Endothelial cell of umbilical vein (primary cell): ENCODE measurements around the gene PAK4. TPM values are rescaled to one million over a fixed set of nuclear protein-coding genes. Genes with fewer than 3 reads are reported as not detected.

ENCODE experiments used
- BruUV-seq: library from RNA; stranded (reverse); fragments of 400-500 nt; replicated peaks from 2 replicates; lab custom pipeline; 2021; lab: Mats Ljungman, UMichigan
- CTCF ChIA-PET: fragments of 300-600, 350-600 bp; sonication (Branson Sonifier 250); formaldehyde crosslinking; loops from one replicate; lab custom pipeline; 2021; ENCODE audit warnings: antibody characterized with exemption, inconsistent platforms; lab: Charles Lee
- POLR2A ChIA-PET: fragments of 300-600, 350-600 bp; sonication (Branson Sonifier 250); formaldehyde crosslinking; loops from one replicate; lab custom pipeline; 2021; ENCODE audit warnings: antibody characterized with exemption, inconsistent platforms; lab: Charles Lee
- DNase-seq: peaks from one replicate; pipeline ENCODE4 v3.0.0-alpha.2; 2011; ENCODE audit warnings: low read depth, low spot score
- FAIRE-seq: peaks from 2 replicates; lab custom pipeline; 2011; peaks lifted over from hg19 to GRCh38; lab: Jason Lieb, UNC
- H2AFZ ChIP-seq: 2 replicates; pipeline ENCODE4 v1.6.0; 2012; ENCODE audit warnings: low read depth, low read length, control low read depth, inconsistent platforms
- H3K27ac ChIP-seq: 2 replicates; pipeline ENCODE4 v1.5.1; 2011; ENCODE audit warnings: low read depth, mild to moderate bottlenecking, control low read depth, low read length, moderate library complexity; ENCODE audit not compliant: insufficient read depth
- H3K27me3 ChIP-seq, 2 experiments: 2 replicates each; pipeline versions ENCODE4 v1.6.0 to v1.6.1; 2011; ENCODE audit warnings: low read length in 2 of 2, mixed read lengths in 1 of 2; ENCODE audit not compliant: control insufficient read depth in 2 of 2, insufficient read depth in 2 of 2
- H3K36me3 ChIP-seq, 2 experiments: 2 replicates in 1 of 2; 3 replicates in 1 of 2; pipeline ENCODE4 v1.5.1; 2011; ENCODE audit warnings: low read length in 2 of 2, mild to moderate bottlenecking in 1 of 2, moderate library complexity in 1 of 2; ENCODE audit not compliant: control insufficient read depth in 2 of 2, insufficient read depth in 2 of 2; ENCODE audit errors: extremely low read depth in 1 of 2
- H3K4me1 ChIP-seq: 3 replicates; pipeline ENCODE4 v1.5.1; 2011; ENCODE audit warnings: mild to moderate bottlenecking, low read length; ENCODE audit not compliant: control insufficient read depth, insufficient read depth; ENCODE audit errors: extremely low read depth
- H3K4me2 ChIP-seq: 2 replicates; pipeline ENCODE4 v1.6.1; 2011; ENCODE audit warnings: low read length, control low read depth, mixed read lengths; ENCODE audit not compliant: insufficient read depth
- H3K4me3 ChIP-seq, 3 experiments: fragments of 200-600 bp in 1 of 3; sonication (generic), shearing (Covaris generic) in 1 of 3; replicated peaks in 1 of 3; 2 replicates each; pipeline ENCODE4 v1.5.1; 2011 to 2016; ENCODE audit warnings: control low read depth in 3 of 3, low read length in 3 of 3, mild to moderate bottlenecking in 2 of 3, inconsistent platforms in 1 of 3, low read depth in 1 of 3, moderate library complexity in 1 of 3; ENCODE audit not compliant: insufficient read depth in 1 of 3
- H3K79me2 ChIP-seq: 2 replicates; pipeline ENCODE4 v1.6.0; 2012; ENCODE audit warnings: low read length, inconsistent platforms; ENCODE audit not compliant: control insufficient read depth, insufficient read depth
- H3K9ac ChIP-seq: replicated peaks from 2 replicates; pipeline ENCODE3; 2011; ENCODE audit warnings: low read length, control low read depth; ENCODE audit not compliant: insufficient read depth; ENCODE audit errors: extremely low read depth
- H3K9me1 ChIP-seq: replicated peaks from 3 replicates; pipeline ENCODE4 v1.6.0; 2011; ENCODE audit warnings: mild to moderate bottlenecking, low read length; ENCODE audit not compliant: control insufficient read depth, insufficient read depth; ENCODE audit errors: extremely low read depth
- H3K9me3 ChIP-seq: replicated peaks from 2 replicates; pipeline ENCODE4 v1.5.1; 2012; ENCODE audit warnings: low read length, inconsistent platforms; ENCODE audit not compliant: control insufficient read depth, insufficient read depth
- H4K20me1 ChIP-seq: replicated peaks from 2 replicates; pipeline ENCODE3; 2011; ENCODE audit warnings: mild to moderate bottlenecking, low read length; ENCODE audit not compliant: control insufficient read depth, insufficient read depth; ENCODE audit errors: extremely low read depth
- EZH2 ChIP-seq: IDR thresholded peaks from 2 replicates; pipeline ENCODE4 v1.6.1; 2012; ENCODE audit warnings: borderline replicate concordance, low read depth, mild to moderate bottlenecking, moderate library complexity, low read length, inconsistent platforms; ENCODE audit not compliant: severe bottlenecking
- FOS ChIP-seq: IDR thresholded peaks from 2 replicates; pipeline ENCODE4 v1.6.1; 2011; ENCODE audit warnings: mild to moderate bottlenecking, low read length, moderate library complexity, borderline replicate concordance; ENCODE audit not compliant: insufficient read depth
- GATA2 ChIP-seq: IDR thresholded peaks from 2 replicates; pipeline ENCODE4 v1.7.0; 2011; ENCODE audit warnings: low read depth, mild to moderate bottlenecking, moderate library complexity, mixed read lengths, low read length; ENCODE audit not compliant: insufficient read length, insufficient read depth
- JUN ChIP-seq: IDR thresholded peaks from 2 replicates; pipeline ENCODE4 v1.6.1; 2011; ENCODE audit warnings: borderline replicate concordance, low read depth; ENCODE audit not compliant: insufficient read length, insufficient read depth
- MYC ChIP-seq: IDR thresholded peaks from one replicate; pipeline ENCODE4 v1.6.1; 2011; ENCODE audit warnings: mild to moderate bottlenecking, low read depth, low read length
- POLR2A ChIP-seq: IDR thresholded peaks from 2 replicates; pipeline ENCODE4 v1.6.1; 2012; ENCODE audit warnings: low read depth, mild to moderate bottlenecking, control low read depth, low read length
- POLR2AphosphoS5 ChIP-seq: IDR thresholded peaks from 2 replicates; pipeline ENCODE4 v1.6.1; 2012; ENCODE audit warnings: low read depth, mild to moderate bottlenecking, control low read depth, low read length, moderate library complexity; ENCODE audit not compliant: insufficient read depth
- dilution Hi-C: fragments of 300-500 bp; cut with MboI; formaldehyde crosslinking; loops from one replicate; pipeline ENCODE4 v1.15.0; 2019; ENCODE audit warnings: low sequenced_read_pairs; ENCODE audit not compliant: extremely low pct_ligation_motif_present
- intact Hi-C: fragments of 100-400 bp; cut with micrococcal nuclease; formaldehyde crosslinking; loops from one replicate; pipeline ENCODE4 v1.10.0; 2022
- polyA plus RNA-seq, 4 experiments: library from polyadenylated mRNA; depleted of rRNA in 3 of 4; stranded (reverse) in 3 of 4; unstranded in 1 of 4; fragments of >200 nt; gene quantifications; 2 replicates each; pipeline versions ENCODE4 v1.2.1 to v1.2.3, GENCODE V29; 2011 to 2012; ENCODE audit warnings: missing spikeins in 1 of 4
- total RNA-seq: library from RNA; stranded (reverse); gene quantifications from 2 replicates; pipeline ENCODE4 v1.2.3, GENCODE V29; 2021
- TF ChIP-seq, protein P1 (sequence below): IDR thresholded peaks from 2 replicates; pipeline ENCODE4 v1.6.1; 2011; ENCODE audit not compliant: insufficient read depth, insufficient read length
- TF ChIP-seq, protein P2 (sequence below), 2 donors: IDR thresholded peaks; 1 replicate in 1 of 2; 2 replicates in 1 of 2; pipeline ENCODE4 v1.5.1; 2011; ENCODE audit warnings: low read length in 2 of 2, mild to moderate bottlenecking in 2 of 2, moderate library complexity in 2 of 2, control low read depth in 1 of 2, inconsistent platforms in 1 of 2, low read depth in 1 of 2; ENCODE audit not compliant: insufficient read depth in 1 of 2; ENCODE audit errors: extremely low read depth in 1 of 2

The PAK4 gene
- total and polyA plus RNA-seq, 2 donors (not counting 3 experiments of a cell fraction or from before 2014, with no cell fraction given) = 39.8 to 55.4 TPM

- no peak for TF ChIP-seq EZH2
- TF ChIP-seq, protein P1, sequence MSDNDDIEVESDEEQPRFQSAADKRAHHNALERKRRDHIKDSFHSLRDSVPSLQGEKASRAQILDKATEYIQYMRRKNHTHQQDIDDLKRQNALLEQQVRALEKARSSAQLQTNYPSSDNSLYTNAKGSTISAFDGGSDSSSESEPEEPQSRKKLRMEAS = no peak
- TF ChIP-seq POLR2A = no peak
- TF ChIP-seq GATA2 = no peak
- TF ChIP-seq, protein P2, sequence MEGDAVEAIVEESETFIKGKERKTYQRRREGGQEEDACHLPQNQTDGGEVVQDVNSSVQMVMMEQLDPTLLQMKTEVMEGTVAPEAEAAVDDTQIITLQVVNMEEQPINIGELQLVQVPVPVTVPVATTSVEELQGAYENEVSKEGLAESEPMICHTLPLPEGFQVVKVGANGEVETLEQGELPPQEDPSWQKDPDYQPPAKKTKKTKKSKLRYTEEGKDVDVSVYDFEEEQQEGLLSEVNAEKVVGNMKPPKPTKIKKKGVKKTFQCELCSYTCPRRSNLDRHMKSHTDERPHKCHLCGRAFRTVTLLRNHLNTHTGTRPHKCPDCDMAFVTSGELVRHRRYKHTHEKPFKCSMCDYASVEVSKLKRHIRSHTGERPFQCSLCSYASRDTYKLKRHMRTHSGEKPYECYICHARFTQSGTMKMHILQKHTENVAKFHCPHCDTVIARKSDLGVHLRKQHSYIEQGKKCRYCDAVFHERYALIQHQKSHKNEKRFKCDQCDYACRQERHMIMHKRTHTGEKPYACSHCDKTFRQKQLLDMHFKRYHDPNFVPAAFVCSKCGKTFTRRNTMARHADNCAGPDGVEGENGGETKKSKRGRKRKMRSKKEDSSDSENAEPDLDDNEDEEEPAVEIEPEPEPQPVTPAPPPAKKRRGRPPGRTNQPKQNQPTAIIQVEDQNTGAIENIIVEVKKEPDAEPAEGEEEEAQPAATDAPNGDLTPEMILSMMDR (IDR thresholded peaks at IDR 0.05; ENCODE audit: extremely low read depth in 1 of 2, insufficient read depth in 1 of 2, low read depth in 1 of 2, low read length in 2 of 2) = no peak
- no peak for TF ChIP-seq MYC
- TF ChIP-seq FOS = no peak
- no peak for TF ChIP-seq POLR2AphosphoS5
- no peak for TF ChIP-seq JUN
- DNase-seq (peak; percentile 18), FAIRE-seq (peak; percentile 21)
- Histone ChIP-seq H3K27ac (no peak overlapping the region), H3K4me1 (no peaks in the 10 kb centered on the region), H3K27me3 (peaks cover 33 to 38% of the 10 kb centered on the region in 2 experiments), H3K4me2 (no peak overlapping the region), H3K79me2 (no peaks in the 10 kb centered on the region), H3K9ac (no peak overlapping the region), H3K36me3 (no peaks in the 10 kb centered on the region), H2AFZ (no peak overlapping the region), H3K9me1 (no peaks in the 10 kb centered on the region), H3K9me3 (no peaks in the 10 kb centered on the region), H4K20me1 (no peaks in the 10 kb centered on the region), H3K4me3 (no peak overlapping the region)
- intact Hi-C loops (loop anchor here (5.0 kb wide), 1 partner anchor 147 kb away; no protein-coding TSS in a partner anchor), dilution Hi-C loops (no loop called here)
- BruUV-seq = no TSS peak
- ChIA-PET POLR2A (no interaction called here), CTCF (interaction anchor here (0.7 to 1.2 kb wide), 5 partner anchors 9 to 77 kb away, joined by 3 to 4 read pairs (median 3); no protein-coding TSS in a partner anchor)
Observed at GRCh38 chr19:39199025-39199424, 73.4 kb downstream of the PAK4 start.
